PC-9 (cell line): ENCODE data around the gene TTC4.

ENCODE experiments used
- EZH2 ChIP-seq: fragments of 200-600 bp; sonication (generic); IDR thresholded peaks from 2 replicates; pipeline ENCODE4 v1.8.0; 2017; ENCODE audit warnings: antibody characterized with exemption, low read depth
- TF ChIP-seq, protein P1 (sequence below): fragments of 200-600 bp; sonication (generic); conservative IDR thresholded peaks from 2 replicates; pipeline ENCODE4 v1.6.1; 2017; ENCODE audit warnings: mixed run types, antibody characterized with exemption, mild to moderate bottlenecking, moderate library complexity

DNA sequence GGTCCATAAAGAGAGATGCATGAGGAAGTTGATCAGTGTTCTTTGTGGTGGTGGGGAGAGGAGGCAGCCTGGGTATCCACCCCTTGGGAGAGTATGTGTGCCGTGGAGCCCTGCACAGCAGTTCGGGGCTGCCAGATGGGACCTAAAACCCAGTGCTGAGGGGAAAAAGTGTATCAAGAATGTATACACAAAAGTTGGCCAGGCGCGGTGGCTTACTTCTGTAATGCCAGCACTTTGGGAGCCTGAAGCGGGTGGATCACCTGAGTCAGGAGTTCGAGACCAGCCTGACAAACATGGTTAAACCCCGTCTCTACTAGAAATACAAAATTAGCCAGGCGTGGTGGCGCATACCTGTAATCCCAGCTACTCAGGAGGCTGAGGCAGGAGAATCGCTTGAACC lies 4.1 kb upstream of the TTC4 start:
- TF ChIP-seq, protein P1, sequence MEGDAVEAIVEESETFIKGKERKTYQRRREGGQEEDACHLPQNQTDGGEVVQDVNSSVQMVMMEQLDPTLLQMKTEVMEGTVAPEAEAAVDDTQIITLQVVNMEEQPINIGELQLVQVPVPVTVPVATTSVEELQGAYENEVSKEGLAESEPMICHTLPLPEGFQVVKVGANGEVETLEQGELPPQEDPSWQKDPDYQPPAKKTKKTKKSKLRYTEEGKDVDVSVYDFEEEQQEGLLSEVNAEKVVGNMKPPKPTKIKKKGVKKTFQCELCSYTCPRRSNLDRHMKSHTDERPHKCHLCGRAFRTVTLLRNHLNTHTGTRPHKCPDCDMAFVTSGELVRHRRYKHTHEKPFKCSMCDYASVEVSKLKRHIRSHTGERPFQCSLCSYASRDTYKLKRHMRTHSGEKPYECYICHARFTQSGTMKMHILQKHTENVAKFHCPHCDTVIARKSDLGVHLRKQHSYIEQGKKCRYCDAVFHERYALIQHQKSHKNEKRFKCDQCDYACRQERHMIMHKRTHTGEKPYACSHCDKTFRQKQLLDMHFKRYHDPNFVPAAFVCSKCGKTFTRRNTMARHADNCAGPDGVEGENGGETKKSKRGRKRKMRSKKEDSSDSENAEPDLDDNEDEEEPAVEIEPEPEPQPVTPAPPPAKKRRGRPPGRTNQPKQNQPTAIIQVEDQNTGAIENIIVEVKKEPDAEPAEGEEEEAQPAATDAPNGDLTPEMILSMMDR = no peak
- TF ChIP-seq EZH2 = no peak
